ENCODE results near the gene SP8.

GRCh38 chr7:20742913-20743312 lies 43.8 kb downstream of the SP8 start:
- no peak for TF ChIP-seq SREBF2 (IDR thresholded peaks at IDR 0.05)
- TF ChIP-seq MAFK (IDR thresholded peaks at IDR 0.05; ENCODE audit: partially characterized antibody) = no peak
- TF ChIP-seq CTCF (IDR thresholded peaks at IDR 0.05) = no peak
- no peak for TF ChIP-seq POLR2A (IDR thresholded peaks at IDR 0.05; ENCODE audit: low read length)
- no peak for TF ChIP-seq ZFP36 (IDR thresholded peaks at IDR 0.05; ENCODE audit: borderline replicate concordance, partially characterized antibody)
- no peak for TF ChIP-seq RFX5 (IDR thresholded peaks at IDR 0.05)
